Lung (tissue), 12 donors: ENCODE data around the gene INO80B. TPM values are rescaled to one million over a fixed set of nuclear protein-coding genes. Genes with fewer than 3 reads are reported as not detected.
A peak's percentile ranks its signal among the peaks of the same experiment; 100 is the strongest.

ENCODE experiments used
- ATAC-seq: fragments of 200-7000 bp; cut with Tn5 transposase; one replicate; pipeline ENCODE4 v1.9.1; 2020; ENCODE audit warnings: moderate number of reproducible peaks; ENCODE audit not compliant: insufficient read depth, low FRiP score
- DNase-seq, 3 donors: peaks; one replicate each; pipeline ENCODE4 v3.0.0-alpha.2; 2013 to 2017
- H3K27ac ChIP-seq, 2 donors: one replicate each; pipeline ENCODE4 v1.5.1; 2013; ENCODE audit warnings: mild to moderate bottlenecking in 2 of 2, moderate library complexity in 2 of 2, control low read depth in 1 of 2, inconsistent platforms in 1 of 2, low read depth in 1 of 2, low read length in 1 of 2
- H3K27me3 ChIP-seq, 3 donors: one replicate each; pipeline ENCODE4 v1.5.1; 2013; ENCODE audit warnings: low read length in 2 of 3; ENCODE audit not compliant: control insufficient read depth in 3 of 3, insufficient read depth in 3 of 3
- H3K36me3 ChIP-seq, 4 donors: one replicate each; pipeline ENCODE4 v1.5.1; 2013; ENCODE audit warnings: low read length in 4 of 4, mild to moderate bottlenecking in 1 of 4, moderate library complexity in 1 of 4; ENCODE audit not compliant: control insufficient read depth in 4 of 4, insufficient read depth in 4 of 4
- H3K4me1 ChIP-seq, 5 donors: one replicate each; pipeline ENCODE4 v1.5.1; 2013; ENCODE audit warnings: low read length in 5 of 5, mild to moderate bottlenecking in 2 of 5, moderate library complexity in 1 of 5; ENCODE audit not compliant: control insufficient read depth in 5 of 5, insufficient read depth in 5 of 5
- H3K4me3 ChIP-seq: one replicate; pipeline ENCODE4 v1.5.1; 2013; ENCODE audit warnings: mild to moderate bottlenecking, control low read depth, moderate library complexity
- H3K9ac ChIP-seq, 2 donors: one replicate each; pipeline ENCODE4 v1.5.1; 2013; ENCODE audit warnings: low read length in 2 of 2, control low read depth in 1 of 2; ENCODE audit not compliant: insufficient read depth in 1 of 2
- H3K9me3 ChIP-seq, 4 donors: one replicate each; pipeline ENCODE4 v1.5.1; 2013; ENCODE audit warnings: low read length in 3 of 4, mild to moderate bottlenecking in 1 of 4, moderate library complexity in 1 of 4; ENCODE audit not compliant: control insufficient read depth in 4 of 4, insufficient read depth in 3 of 4
- CTCF ChIP-seq: IDR thresholded peaks from 2 replicates; pipeline ENCODE4 v1.5.1; 2012; ENCODE audit warnings: mild to moderate bottlenecking; ENCODE audit errors: control extremely low read depth, extremely low read depth
- WGBS, 2 donors: extraction: QIAGEN DNeasy Blood & Tissue Kit; methylation state at CpG; one replicate each; pipeline ENCODE4 v1.1.7; 2013; 5-methylcytosine and 5-hydroxymethylcytosine counted together
- polyA plus RNA-seq, 2 donors: library from polyadenylated mRNA; stranded (reverse); fragments of 200-250 nt; gene quantifications; one replicate each; pipeline ENCODE4 v1.2.1, GENCODE V29; 2013
- total RNA-seq, 2 donors: library from RNA; depleted of rRNA in 1 of 2; stranded (reverse); fragments of >200 nt in 1 of 2; gene quantifications; one replicate each; pipeline ENCODE4 v1.2.1, GENCODE V29; 2014 to 2021
- donor health status: control.
- donor health status: control.
- donor health status: Bipolar disorder and iron deficiency.
- donor health status: healthy.
- donor health status: DM: yes; HTN: yes; CAD: no.

Gene INO80B
- total and polyA plus RNA-seq, 4 donors = 22.7 to 72.3 (median 36.9) TPM

GRCh38 chr2:74496997-74497776 lies 42.3 kb downstream of the INO80B start:
- peak in 2 of 3 donors; percentile 12 to 27 for DNase-seq
- Histone ChIP-seq H3K27me3 (peaks cover 0 to 61% (median 52%) of the 10 kb centered on the region in 3 donors), H3K27ac (no peak overlapping the region), H3K4me1 (peaks cover 0 to 22% (median 4%) of the 10 kb centered on the region in 5 donors), H3K9me3 (peaks cover 0 to 2% (median 0%) of the 10 kb centered on the region in 4 donors), H3K36me3 (peaks cover under 1 to 19% (median 12%) of the 10 kb centered on the region in 4 donors), H3K4me3 (no peak overlapping the region), H3K9ac (no peak overlapping the region)
- ATAC-seq = no peak
- WGBS, 2 donors = 51 to 52% methylated on average over 19 of the region's 19 CpGs
- no peak for TF ChIP-seq CTCF

GRCh38 chr2:74497777-74498499 lies 43.1 kb downstream of the INO80B start:
- peak overlapping the region; percentile 4 for H3K4me3 ChIP-seq
- ATAC-seq = peak; percentile 42
- peaks cover 0 to 66% (median 59%) of the 10 kb centered on the region in 3 donors for H3K27me3 ChIP-seq
- no peak for TF ChIP-seq CTCF
- peaks cover 0 to 2% (median 0%) of the 10 kb centered on the region in 4 donors for H3K9me3 ChIP-seq
- H3K36me3 ChIP-seq = peaks cover 0 to 11% (median 8%) of the 10 kb centered on the region in 4 donors
- H3K9ac ChIP-seq = no peak overlapping the region
- no peak for DNase-seq
- H3K27ac ChIP-seq = no peak overlapping the region
- H3K4me1 ChIP-seq = peaks cover 0 to 29% (median 8%) of the 10 kb centered on the region in 5 donors
- WGBS, 2 donors = 3% methylated on average over 58 to 61 of the region's 61 CpGs

- Histone ChIP-seq H3K36me3 (peaks cover 0 to 5% (median 2%) of the 10 kb centered on the region in 4 donors), H3K4me3 (no peak overlapping the region), H3K27me3 (peaks cover 0 to 72% (median 59%) of the 10 kb centered on the region in 3 donors), H3K4me1 (peaks cover 0 to 35% (median 13%) of the 10 kb centered on the region in 5 donors), H3K9ac (no peak overlapping the region), H3K27ac (no peak overlapping the region), H3K9me3 (peaks cover 0 to 2% (median 0%) of the 10 kb centered on the region in 4 donors)
- DNase-seq (peak; percentile 26 to 34 (median 30)), ATAC-seq (no peak)
- no peak for TF ChIP-seq CTCF
- 2% methylated on average over 41 of the region's 41 CpGs for WGBS, 2 donors
Measured at GRCh38 chr2:74498500-74499266, 43.8 kb downstream of the INO80B start.
